ENCODE measurements around the gene KCNK4.

- no peak for TF ChIP-seq EP300 (IDR thresholded peaks at IDR 0.05; ENCODE audit: borderline replicate concordance)
- TF ChIP-seq CEBPB (IDR thresholded peaks at IDR 0.05) = no peak
- no peak for TF ChIP-seq RAD21 (IDR thresholded peaks at IDR 0.05; ENCODE audit: low read depth)
- no peak for TF ChIP-seq MAX (IDR thresholded peaks at IDR 0.05)
- TF ChIP-seq REST (IDR thresholded peaks at IDR 0.05; ENCODE audit: low read depth) = no peak
- no peak for TF ChIP-seq CREB1 (IDR thresholded peaks at IDR 0.05; ENCODE audit: low read depth)
Measured at GRCh38 chr11:64288353-64288750, 2.8 kb upstream of the KCNK4 start.

All from Ishikawa (cell line).